Brain microvascular endothelial cell (primary cell): ENCODE data around the gene PHC1.

Source experiments
- DNase-seq: peaks from one replicate; pipeline ENCODE4 v3.0.0-alpha.2; 2020
- H3K27ac ChIP-seq: fragments of 250-450 bp; sonication (Bioruptor Pico); 2 replicates; pipeline ENCODE4 v1.5.1; 2020; ENCODE audit warnings: mild to moderate bottlenecking, moderate library complexity
- H3K27me3 ChIP-seq: fragments of 250-450 bp; sonication (Bioruptor Pico); replicated peaks from 2 replicates; pipeline ENCODE4 v1.5.1; 2020; ENCODE audit warnings: mild to moderate bottlenecking
- H3K36me3 ChIP-seq: fragments of 250-450 bp; sonication (Bioruptor Pico); replicated peaks from 2 replicates; pipeline ENCODE4 v1.5.1; 2020; ENCODE audit warnings: mild to moderate bottlenecking
- H3K4me3 ChIP-seq: 2 replicates; pipeline ENCODE4 v1.5.1; 2011; ENCODE audit warnings: low read depth, mild to moderate bottlenecking, control low read depth, low read length, moderate library complexity
- CTCF ChIP-seq: IDR thresholded peaks from 2 replicates; pipeline ENCODE4 v1.5.1; 2011; ENCODE audit warnings: low read depth, mild to moderate bottlenecking, moderate library complexity, low read length, control low read depth, inconsistent platforms; ENCODE audit errors: missing control alignments
- in situ Hi-C: cut with HindIII; loops from 2 replicates; pipeline ENCODE4 v1.10.0; 2017; ENCODE audit warnings: low sequenced_read_pairs, low pct_ligation_motif_present

The PHC1 gene

GRCh38 chr12:8905546-8905945 is 8.8 kb upstream of the PHC1 start:
- in situ Hi-C loops: no loop called here
- Histone ChIP-seq H3K27me3 (no peaks in the 10 kb centered on the region), H3K4me3 (no peak overlapping the region), H3K36me3 (no peaks in the 10 kb centered on the region), H3K27ac (no peak overlapping the region)
- TF ChIP-seq CTCF: no peak
- no peak for DNase-seq

- DNase-seq: no peak
- no peak overlapping the region for H3K4me3 ChIP-seq
- in situ Hi-C loops: no loop called here
- no peak for TF ChIP-seq CTCF
- no peak overlapping the region for H3K27ac ChIP-seq
- H3K27me3 ChIP-seq: no peaks in the 10 kb centered on the region
- no peaks in the 10 kb centered on the region for H3K36me3 ChIP-seq
These were observed 7.8 kb upstream of the PHC1 start for GRCh38 chr12:8906266-8907180.

- no peak for TF ChIP-seq CTCF
- no peaks in the 10 kb centered on the region for H3K36me3 ChIP-seq
These were observed 6.8 kb upstream of the PHC1 start for GRCh38 chr12:8907513-8907912.

GRCh38 chr12:8909752-8910151 is 4.6 kb upstream of the PHC1 start:
- no peaks in the 10 kb centered on the region for H3K36me3 ChIP-seq
- in situ Hi-C loops: no loop called here
- no peak overlapping the region for H3K27ac ChIP-seq
- DNase-seq: no peak
- TF ChIP-seq CTCF: no peak
- H3K4me3 ChIP-seq: no peak overlapping the region
- no peaks in the 10 kb centered on the region for H3K27me3 ChIP-seq

More at GRCh38 chr12:8907513-8907912, 6.8 kb upstream of the PHC1 start:
- no peak overlapping the region for H3K27ac ChIP-seq
- no peaks in the 10 kb centered on the region for H3K27me3 ChIP-seq
- in situ Hi-C loops: no loop called here
- H3K4me3 ChIP-seq: no peak overlapping the region
- no peak for DNase-seq

- Histone ChIP-seq H3K36me3 (no peaks in the 10 kb centered on the region), H3K27ac (no peak overlapping the region), H3K27me3 (no peaks in the 10 kb centered on the region), H3K4me3 (no peak overlapping the region)
- in situ Hi-C loops: no loop called here
- TF ChIP-seq CTCF: no peak
- DNase-seq: no peak
These were observed 2.6 kb upstream of the PHC1 start for GRCh38 chr12:8911606-8912268.
